ENCODE data around the gene CNNM3.

- TF ChIP-seq, protein P1, sequence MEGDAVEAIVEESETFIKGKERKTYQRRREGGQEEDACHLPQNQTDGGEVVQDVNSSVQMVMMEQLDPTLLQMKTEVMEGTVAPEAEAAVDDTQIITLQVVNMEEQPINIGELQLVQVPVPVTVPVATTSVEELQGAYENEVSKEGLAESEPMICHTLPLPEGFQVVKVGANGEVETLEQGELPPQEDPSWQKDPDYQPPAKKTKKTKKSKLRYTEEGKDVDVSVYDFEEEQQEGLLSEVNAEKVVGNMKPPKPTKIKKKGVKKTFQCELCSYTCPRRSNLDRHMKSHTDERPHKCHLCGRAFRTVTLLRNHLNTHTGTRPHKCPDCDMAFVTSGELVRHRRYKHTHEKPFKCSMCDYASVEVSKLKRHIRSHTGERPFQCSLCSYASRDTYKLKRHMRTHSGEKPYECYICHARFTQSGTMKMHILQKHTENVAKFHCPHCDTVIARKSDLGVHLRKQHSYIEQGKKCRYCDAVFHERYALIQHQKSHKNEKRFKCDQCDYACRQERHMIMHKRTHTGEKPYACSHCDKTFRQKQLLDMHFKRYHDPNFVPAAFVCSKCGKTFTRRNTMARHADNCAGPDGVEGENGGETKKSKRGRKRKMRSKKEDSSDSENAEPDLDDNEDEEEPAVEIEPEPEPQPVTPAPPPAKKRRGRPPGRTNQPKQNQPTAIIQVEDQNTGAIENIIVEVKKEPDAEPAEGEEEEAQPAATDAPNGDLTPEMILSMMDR (IDR thresholded peaks at IDR 0.05), result no peak
- TF ChIP-seq POLR2AphosphoS5 (IDR thresholded peaks at IDR 0.05), result no peak
- TF ChIP-seq POLR2A (IDR thresholded peaks at IDR 0.05), result no peak
- TF ChIP-seq EP300 (IDR thresholded peaks at IDR 0.05), result no peak
These were observed 51.1 kb downstream of the CNNM3 start for GRCh38 chr2:96866986-96867755.
